Sigmoid colon (tissue), 7 donors: ENCODE results near the gene AKR1E2. TPM values are rescaled to one million over a fixed set of nuclear protein-coding genes. Genes with fewer than 3 reads are reported as not detected.

Experiments used
- DNase-seq: peaks from one replicate; pipeline ENCODE4 v3.0.0-alpha.2; 2019
- H3K27ac ChIP-seq, 4 donors: fragments of 200-600 bp; sonication (generic); one replicate each; pipeline ENCODE4 v1.5.1; 2016 to 2019; ENCODE audit warnings: mild to moderate bottlenecking in 1 of 4
- H3K27me3 ChIP-seq, 3 donors: fragments of 200-600 bp; sonication (generic); one replicate each; pipeline ENCODE4 v1.5.1; 2019; ENCODE audit warnings: mild to moderate bottlenecking in 1 of 3
- H3K36me3 ChIP-seq, 4 donors: fragments of 200-600 bp; sonication (generic); one replicate each; pipeline ENCODE4 v1.5.1; 2016 to 2019
- H3K4me1 ChIP-seq, 4 donors: fragments of 200-600 bp; sonication (generic); one replicate each; pipeline ENCODE4 v1.5.1; 2017 to 2019
- H3K4me3 ChIP-seq, 4 donors: fragments of 200-600 bp; sonication (generic); one replicate each; pipeline ENCODE4 v1.5.1; 2017 to 2019; ENCODE audit warnings: mild to moderate bottlenecking in 2 of 4, moderate library complexity in 1 of 4
- H3K9me3 ChIP-seq, 4 donors: fragments of 200-600 bp in 3 of 4; sonication (generic) in 3 of 4; one replicate each; pipeline versions ENCODE4 v1.5.1 to v1.6.1; 2013 to 2019
- EP300 ChIP-seq, 4 donors: sonication (generic); formaldehyde crosslinking; IDR thresholded peaks; one replicate each; pipeline ENCODE4 v1.6.1; 2017; ENCODE audit warnings: antibody characterized with exemption in 4 of 4
- POLR2A ChIP-seq, 2 donors: fragments of 450-650 bp; IDR thresholded peaks; one replicate each; pipeline ENCODE4 v1.6.1; 2016; ENCODE audit warnings: antibody characterized with exemption in 2 of 2, mild to moderate bottlenecking in 2 of 2, moderate library complexity in 2 of 2
- POLR2AphosphoS5 ChIP-seq, 4 donors: sonication (generic); formaldehyde crosslinking; IDR thresholded peaks; one replicate each; pipeline ENCODE4 v1.6.1; 2017; ENCODE audit warnings: antibody characterized with exemption in 4 of 4
- WGBS, 2 donors: extraction: QIAGEN DNeasy Blood & Tissue Kit; methylation state at CpG; one replicate each; pipeline ENCODE4 v1.1.7; 2013; 5-methylcytosine and 5-hydroxymethylcytosine counted together
- intact Hi-C: fragments of 100-400 bp; cut with DNase I; formaldehyde crosslinking; loops from one replicate; pipeline ENCODE4 v1.15.1; 2023
- polyA plus RNA-seq, 3 donors: library from polyadenylated mRNA; stranded (reverse); fragments of 200-250 nt; gene quantifications; one replicate each; pipeline ENCODE4 v1.2.3, GENCODE V29; 2013
- total RNA-seq, 4 donors: library from RNA; depleted of rRNA; stranded (reverse); fragments of >200 nt; gene quantifications; one replicate each; pipeline ENCODE4 v1.1.0, GENCODE V29; 2016
- TF ChIP-seq, protein P1 (sequence below), 4 experiments: fragments of 450-650 bp in 3 of 4; fragments of 200-600 bp in 1 of 4; IDR thresholded peaks; one replicate each; pipeline ENCODE4 v1.5.1; 2016 to 2019; ENCODE audit warnings: antibody characterized with exemption in 4 of 4, mild to moderate bottlenecking in 3 of 4, moderate library complexity in 2 of 4
- donor health status: healthy with polysubstance abuse.
- donor health status: Bipolar disorder and iron deficiency.
- donor health status: healthy.

The AKR1E2 gene
- total and polyA plus RNA-seq, 7 donors = 0.69 to 32.5 (median 13.8) TPM; not detected in 1

- Histone ChIP-seq H3K4me1 (no peaks in the 10 kb centered on the region), H3K27ac (no peak overlapping the region), H3K4me3 (no peak overlapping the region), H3K27me3 (no peaks in the 10 kb centered on the region), H3K36me3 (no peaks in the 10 kb centered on the region), H3K9me3 (no peaks in the 10 kb centered on the region)
- no peak for DNase-seq
- 62 to 68% methylated on average over 5 of the region's 5 CpGs for WGBS, 2 donors
- TF ChIP-seq, protein P1, sequence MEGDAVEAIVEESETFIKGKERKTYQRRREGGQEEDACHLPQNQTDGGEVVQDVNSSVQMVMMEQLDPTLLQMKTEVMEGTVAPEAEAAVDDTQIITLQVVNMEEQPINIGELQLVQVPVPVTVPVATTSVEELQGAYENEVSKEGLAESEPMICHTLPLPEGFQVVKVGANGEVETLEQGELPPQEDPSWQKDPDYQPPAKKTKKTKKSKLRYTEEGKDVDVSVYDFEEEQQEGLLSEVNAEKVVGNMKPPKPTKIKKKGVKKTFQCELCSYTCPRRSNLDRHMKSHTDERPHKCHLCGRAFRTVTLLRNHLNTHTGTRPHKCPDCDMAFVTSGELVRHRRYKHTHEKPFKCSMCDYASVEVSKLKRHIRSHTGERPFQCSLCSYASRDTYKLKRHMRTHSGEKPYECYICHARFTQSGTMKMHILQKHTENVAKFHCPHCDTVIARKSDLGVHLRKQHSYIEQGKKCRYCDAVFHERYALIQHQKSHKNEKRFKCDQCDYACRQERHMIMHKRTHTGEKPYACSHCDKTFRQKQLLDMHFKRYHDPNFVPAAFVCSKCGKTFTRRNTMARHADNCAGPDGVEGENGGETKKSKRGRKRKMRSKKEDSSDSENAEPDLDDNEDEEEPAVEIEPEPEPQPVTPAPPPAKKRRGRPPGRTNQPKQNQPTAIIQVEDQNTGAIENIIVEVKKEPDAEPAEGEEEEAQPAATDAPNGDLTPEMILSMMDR (IDR thresholded peaks at IDR 0.05) = no peak
- TF ChIP-seq EP300 (IDR thresholded peaks at IDR 0.05) = no peak
- TF ChIP-seq POLR2AphosphoS5 (IDR thresholded peaks at IDR 0.05) = no peak
- no peak for TF ChIP-seq POLR2A (IDR thresholded peaks at IDR 0.05)
- intact Hi-C loops = no loop called here
Observed at GRCh38 chr10:4888236-4888635, 62.2 kb downstream of the AKR1E2 start.

DNA sequence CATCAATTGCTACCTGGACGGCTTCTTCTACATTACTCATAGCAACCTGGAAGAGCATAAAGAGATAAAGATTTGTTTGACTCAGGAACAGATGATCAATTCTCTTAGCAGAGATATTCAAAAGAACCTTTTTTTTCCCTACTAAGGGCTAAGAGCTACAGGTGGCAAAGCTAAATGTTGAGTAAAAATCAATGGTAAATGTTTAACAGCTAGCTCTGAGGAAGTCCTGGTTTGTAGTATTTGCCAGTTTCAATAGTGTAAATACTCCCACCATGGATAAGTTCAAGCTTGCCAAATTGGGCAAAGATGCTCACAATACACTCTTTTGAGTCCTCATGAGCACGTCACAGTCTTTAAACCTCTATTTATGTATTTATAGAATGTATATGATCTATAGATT lies 64.0 kb downstream of the AKR1E2 start:
- intact Hi-C loops = no loop called here
- no peaks in the 10 kb centered on the region for H3K4me1 ChIP-seq
- WGBS, 2 donors = 91 to 92% methylated on average over 2 of the region's 2 CpGs

GRCh38 chr10:4892681-4893080 lies 66.7 kb downstream of the AKR1E2 start:
- DNase-seq = no peak
- no peaks in the 10 kb centered on the region for H3K36me3 ChIP-seq
- 91 to 97% methylated on average over 2 of the region's 2 CpGs for WGBS, 2 donors
- no peak overlapping the region for H3K27ac ChIP-seq
- no peaks in the 10 kb centered on the region for H3K27me3 ChIP-seq
- TF ChIP-seq, protein P1 (IDR thresholded peaks at IDR 0.05) = no peak
- TF ChIP-seq POLR2AphosphoS5 (IDR thresholded peaks at IDR 0.05) (no peak), POLR2A (IDR thresholded peaks at IDR 0.05) (no peak), EP300 (IDR thresholded peaks at IDR 0.05) (no peak)
- H3K9me3 ChIP-seq = no peaks in the 10 kb centered on the region
- H3K4me3 ChIP-seq = no peak overlapping the region
- intact Hi-C loops = no loop called here
- H3K4me1 ChIP-seq = no peaks in the 10 kb centered on the region

More for the DNA sequence above, 64.0 kb downstream of the AKR1E2 start:
- H3K36me3 ChIP-seq = no peaks in the 10 kb centered on the region
- no peaks in the 10 kb centered on the region for H3K9me3 ChIP-seq
- no peak overlapping the region for H3K27ac ChIP-seq
- no peaks in the 10 kb centered on the region for H3K27me3 ChIP-seq
- DNase-seq = no peak
- H3K4me3 ChIP-seq = no peak overlapping the region
- TF ChIP-seq EP300 (IDR thresholded peaks at IDR 0.05) (no peak), POLR2A (IDR thresholded peaks at IDR 0.05) (no peak)
- TF ChIP-seq, protein P1 (IDR thresholded peaks at IDR 0.05) = no peak

DNA sequence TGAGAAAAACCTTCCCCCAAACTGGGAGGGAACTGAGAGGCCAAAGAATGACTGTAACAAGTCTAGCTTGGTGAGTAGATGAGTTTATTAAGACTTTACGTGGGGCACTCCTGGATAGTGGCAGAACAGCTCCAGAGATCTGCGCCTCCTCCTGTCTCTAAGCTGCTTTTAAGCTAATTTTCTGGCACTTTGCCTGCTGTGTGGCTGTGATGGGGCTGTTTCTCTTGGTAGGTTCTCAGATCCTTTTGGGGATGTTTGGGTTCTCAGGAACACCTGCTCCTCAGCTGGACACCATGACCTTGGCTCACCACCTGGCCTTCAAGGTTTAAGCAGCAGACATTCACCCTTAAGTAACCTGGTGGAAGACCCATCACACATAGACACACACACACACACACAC lies 68.3 kb downstream of the AKR1E2 start:
- no peaks in the 10 kb centered on the region for H3K27me3 ChIP-seq
- no peak overlapping the region for H3K27ac ChIP-seq
- H3K9me3 ChIP-seq = no peaks in the 10 kb centered on the region
- WGBS, 2 donors = 96% methylated on average over 2 of the region's 2 CpGs
- H3K4me3 ChIP-seq = no peak overlapping the region
- no peaks in the 10 kb centered on the region for H3K36me3 ChIP-seq
- TF ChIP-seq POLR2A (IDR thresholded peaks at IDR 0.05) (no peak), EP300 (IDR thresholded peaks at IDR 0.05) (no peak), POLR2AphosphoS5 (IDR thresholded peaks at IDR 0.05) (no peak)
- TF ChIP-seq, protein P1 (IDR thresholded peaks at IDR 0.05) = no peak
- H3K4me1 ChIP-seq = no peaks in the 10 kb centered on the region
- no peak for DNase-seq
- intact Hi-C loops = no loop called here

Other genes starting within 250 kb of the AKR1E2 start
- gene AKR1C1, start 137.2 kb downstream of the AKR1E2 start, total RNA-seq = 10 to 100 TPM; 14.6 to 36.7 (median 26.1) TPM
- 10 to 100 TPM in 2 of 3 donors, 1 to 10 TPM in 1; 6.0 to 27.6 (median 22.5) TPM for gene AKR1C1, start 137.2 kb downstream of the AKR1E2 start, polyA plus RNA-seq
- gene AKR1C2, start 177.7 kb downstream of the AKR1E2 start, total RNA-seq = 10 to 100 TPM in 1 of 4 donors, 1 to 10 TPM in 3; 3.5 to 13.0 (median 6.8) TPM
- 100 to 1,000 TPM in 1 of 3 donors, 10 to 100 TPM in 2; 40.0 to 101 (median 52.3) TPM for gene AKR1C2, start 177.7 kb downstream of the AKR1E2 start, polyA plus RNA-seq